ENCODE measurements around the gene CNTNAP2. TPM values are rescaled to one million over a fixed set of nuclear protein-coding genes. Genes with fewer than 3 reads are reported as not detected.
"Not testable (repeated sequence)": the region's sequence is repeated elsewhere in the genome, so short reads cannot be mapped to it uniquely, and the experiment has no call there.

CNTNAP2 gene
- total and polyA plus RNA-seq, 12 donors = 0.07 to 0.77 (median 0.24) TPM

DNA sequence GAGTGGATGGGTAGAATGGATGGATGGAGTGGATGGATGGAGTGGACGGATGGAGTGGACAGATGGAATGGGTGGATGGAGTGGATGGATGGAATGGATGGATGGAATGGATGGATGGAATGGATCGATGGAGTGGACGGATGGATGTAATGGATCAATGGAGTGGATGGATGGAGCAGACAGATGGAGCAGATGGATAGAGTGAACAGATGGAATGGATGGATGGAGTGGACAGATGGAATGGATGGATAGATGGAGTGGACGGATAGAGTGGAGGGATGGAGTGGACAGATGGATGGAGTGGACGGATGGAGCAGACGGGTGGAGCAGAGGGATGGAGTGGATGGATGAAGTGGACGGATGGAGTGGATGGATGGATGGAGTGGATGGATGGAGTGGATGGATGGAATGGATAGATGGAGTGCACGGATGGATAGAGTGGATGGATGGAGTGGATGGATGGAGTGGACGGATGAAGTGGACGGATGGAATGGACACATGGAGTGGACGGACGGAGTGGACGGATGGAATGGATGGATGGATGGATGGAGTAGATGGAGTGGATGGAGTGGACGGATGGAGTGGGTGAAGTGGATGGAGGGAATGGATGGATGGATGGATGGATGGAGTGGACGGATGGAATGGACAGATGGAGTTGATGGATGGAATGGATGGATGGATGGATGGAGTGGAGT lies 2213.7 kb downstream of the CNTNAP2 start:
- TF ChIP-seq, protein P1, sequence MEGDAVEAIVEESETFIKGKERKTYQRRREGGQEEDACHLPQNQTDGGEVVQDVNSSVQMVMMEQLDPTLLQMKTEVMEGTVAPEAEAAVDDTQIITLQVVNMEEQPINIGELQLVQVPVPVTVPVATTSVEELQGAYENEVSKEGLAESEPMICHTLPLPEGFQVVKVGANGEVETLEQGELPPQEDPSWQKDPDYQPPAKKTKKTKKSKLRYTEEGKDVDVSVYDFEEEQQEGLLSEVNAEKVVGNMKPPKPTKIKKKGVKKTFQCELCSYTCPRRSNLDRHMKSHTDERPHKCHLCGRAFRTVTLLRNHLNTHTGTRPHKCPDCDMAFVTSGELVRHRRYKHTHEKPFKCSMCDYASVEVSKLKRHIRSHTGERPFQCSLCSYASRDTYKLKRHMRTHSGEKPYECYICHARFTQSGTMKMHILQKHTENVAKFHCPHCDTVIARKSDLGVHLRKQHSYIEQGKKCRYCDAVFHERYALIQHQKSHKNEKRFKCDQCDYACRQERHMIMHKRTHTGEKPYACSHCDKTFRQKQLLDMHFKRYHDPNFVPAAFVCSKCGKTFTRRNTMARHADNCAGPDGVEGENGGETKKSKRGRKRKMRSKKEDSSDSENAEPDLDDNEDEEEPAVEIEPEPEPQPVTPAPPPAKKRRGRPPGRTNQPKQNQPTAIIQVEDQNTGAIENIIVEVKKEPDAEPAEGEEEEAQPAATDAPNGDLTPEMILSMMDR (IDR thresholded peaks at IDR 0.05) = no peak
- 89 to 90% methylated on average over 15 of the region's 15 CpGs for WGBS, 2 donors
- intact Hi-C loops (cut with DNase I) = no loop called here
- DNase-seq (no peak), ATAC-seq (no peak)
- H3K36me3 ChIP-seq = no peaks in the 10 kb centered on the region
- peaks cover 0 to 9% (median 0%) of the 10 kb centered on the region in 9 donors for H3K4me1 ChIP-seq
- H3K9me3 ChIP-seq = no peaks in the 10 kb centered on the region
- no peak overlapping the region for H3K27ac ChIP-seq
- H3K4me3 ChIP-seq = no peak overlapping the region
- peaks cover 0 to 16% (median 2%) of the 10 kb centered on the region in 7 donors for H3K27me3 ChIP-seq

DNA sequence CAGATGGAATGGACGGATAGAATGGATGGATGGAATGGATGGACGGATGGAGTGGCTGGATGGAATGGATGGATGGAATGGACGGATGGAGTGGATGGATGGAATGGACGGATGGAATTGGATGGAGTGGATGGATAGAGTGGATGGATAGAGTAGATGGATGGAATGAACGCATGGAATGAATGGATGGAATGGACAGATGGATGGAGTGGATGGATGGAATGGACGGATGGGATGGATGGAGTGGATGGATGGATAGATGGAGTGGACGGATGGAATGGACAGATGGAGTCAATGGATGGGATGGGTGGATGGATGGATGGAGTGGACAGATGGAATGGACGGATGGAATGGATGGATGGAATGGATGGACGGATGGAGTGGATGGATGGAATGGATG lies 2214.2 kb downstream of the CNTNAP2 start:
- Histone ChIP-seq H3K27me3 (peaks cover 0 to 21% (median 7%) of the 10 kb centered on the region in 7 donors), H3K4me1 (peaks cover 0 to 12% (median 0%) of the 10 kb centered on the region in 9 donors), H3K36me3 (no peaks in the 10 kb centered on the region), H3K27ac (no peak overlapping the region), H3K9me3 (no peaks in the 10 kb centered on the region), H3K4me3 (no peak overlapping the region)
- no peak for DNase-seq
- no peak for ATAC-seq
- intact Hi-C loops (cut with DNase I) = no loop called here
- TF ChIP-seq, protein P1 (IDR thresholded peaks at IDR 0.05) = no peak
- 94 to 96% methylated on average over 9 of the region's 9 CpGs for WGBS, 2 donors

DNA sequence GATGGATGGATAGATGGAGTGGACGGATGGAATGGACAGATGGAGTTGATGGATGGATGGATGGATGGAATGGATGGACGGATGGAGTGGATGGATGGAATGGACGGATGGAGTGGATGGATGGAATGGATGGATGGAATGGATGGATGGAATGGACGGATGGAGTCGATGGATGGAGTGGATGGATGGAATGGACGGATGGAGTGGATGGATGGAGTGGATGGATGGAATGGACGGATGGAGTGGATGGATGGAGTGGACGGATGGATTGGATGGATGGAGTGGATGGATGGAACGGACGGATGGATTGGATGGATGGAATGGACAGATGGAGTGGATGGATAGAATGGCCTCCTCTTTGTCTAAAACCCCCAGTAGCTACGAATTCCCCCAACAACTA lies 2214.9 kb downstream of the CNTNAP2 start:
- H3K4me1 ChIP-seq = peaks cover 0 to 12% (median 0%) of the 10 kb centered on the region in 9 donors
- DNase-seq; H3K27ac ChIP-seq; ATAC-seq; intact Hi-C loops (cut with DNase I); H3K36me3 ChIP-seq; H3K9me3 ChIP-seq; H3K4me3 ChIP-seq: not testable (repeated sequence)
- peaks cover 0 to 27% (median 14%) of the 10 kb centered on the region in 7 donors for H3K27me3 ChIP-seq
- WGBS, 2 donors = 81 to 84% methylated on average over 11 of the region's 11 CpGs

DNA sequence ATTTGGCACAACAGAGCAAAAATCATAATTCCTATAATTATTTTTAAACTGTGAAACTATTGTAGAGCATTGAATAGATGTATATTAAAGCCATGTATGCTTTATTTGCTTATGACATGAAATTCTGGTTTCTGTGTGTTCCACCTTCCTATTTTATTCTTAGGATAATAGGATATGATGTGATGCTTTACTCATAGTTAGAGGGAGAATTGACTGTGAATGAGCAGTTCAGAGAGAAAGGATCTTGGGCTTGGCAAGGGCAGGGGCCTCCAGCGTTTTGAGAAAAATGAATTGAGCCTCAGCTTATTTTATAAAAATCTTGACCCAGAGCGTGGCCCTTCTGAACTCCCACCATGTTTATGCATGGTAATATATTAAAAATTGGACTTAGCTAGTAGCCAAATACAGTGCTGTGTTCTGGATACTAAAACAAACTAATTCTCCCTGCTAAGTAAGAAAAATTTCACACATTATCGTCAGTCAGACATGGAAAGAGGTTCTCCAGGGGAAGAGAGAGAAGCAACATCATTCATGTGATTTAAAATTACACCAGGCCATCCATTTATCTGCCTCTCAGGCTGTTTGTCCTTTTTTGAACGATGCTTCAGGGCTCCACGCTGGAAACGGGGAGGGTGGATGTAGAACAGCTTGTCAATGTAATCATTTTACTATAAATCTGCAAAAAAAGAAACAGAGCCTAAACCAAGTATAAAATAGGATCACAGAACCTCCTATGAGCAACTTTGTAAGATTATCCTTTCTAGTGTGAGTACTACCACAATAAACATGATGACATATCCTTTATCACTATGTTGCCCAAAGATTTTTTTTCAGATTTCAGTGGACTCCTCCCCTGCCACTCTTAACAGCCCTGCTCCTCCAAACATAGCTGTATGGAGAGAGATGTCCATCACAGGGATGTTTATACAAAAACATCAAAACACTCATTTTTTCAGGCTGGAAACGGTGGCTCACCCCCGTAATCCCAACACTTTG lies 2215.9 kb downstream of the CNTNAP2 start:
- Histone ChIP-seq H3K36me3 (no peaks in the 10 kb centered on the region), H3K27ac (no peak overlapping the region), H3K27me3 (peaks cover 0 to 34% (median 23%) of the 10 kb centered on the region in 7 donors), H3K9me3 (no peaks in the 10 kb centered on the region), H3K4me1 (peaks cover 0 to 12% (median 0%) of the 10 kb centered on the region in 9 donors), H3K4me3 (no peak overlapping the region)
- TF ChIP-seq, protein P1 (IDR thresholded peaks at IDR 0.05) = no peak
- no peak for ATAC-seq
- intact Hi-C loops (cut with DNase I) = no loop called here
- 85 to 89% methylated on average over 8 of the region's 8 CpGs for WGBS, 2 donors
- no peak for DNase-seq

Measured in heart right ventricle (tissue), 16 donors.